ENCODE results near the gene GFPT1. TPM values are rescaled to one million over a fixed set of nuclear protein-coding genes. Genes with fewer than 3 reads are reported as not detected.

GFPT1 gene
- total RNA-seq, 1 donor from 2014 or later, result 30.0 TPM

DNA sequence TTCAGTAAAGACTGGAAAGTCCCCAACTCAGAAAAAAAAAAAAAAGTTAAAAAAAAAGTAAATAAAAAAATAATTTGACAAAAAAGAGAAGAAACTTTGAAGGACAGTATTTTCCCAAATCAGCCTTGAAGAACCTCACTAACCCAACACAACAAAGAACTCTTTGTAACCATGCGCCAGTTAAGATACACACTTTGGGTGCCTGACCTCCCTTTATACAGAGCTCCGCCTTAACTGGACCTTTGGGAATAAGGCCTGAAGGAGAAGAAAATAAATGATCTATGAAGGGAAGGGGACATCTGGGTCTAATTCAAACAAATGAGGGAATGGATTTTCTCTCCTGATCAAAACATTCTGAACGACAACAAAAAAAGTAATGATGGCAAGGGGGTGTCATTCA is 2.2 kb upstream of the GFPT1 start:
- DNase-seq (ENCODE audit: low read depth, low spot score), result no peak
- H3K27me3 Mint-ChIP-seq (ENCODE audit: low read depth), result no peaks in the 10 kb centered on the region
- peaks cover 38% of the 10 kb centered on the region for H3K4me1 Mint-ChIP-seq
- TF ChIP-seq, protein P1, sequence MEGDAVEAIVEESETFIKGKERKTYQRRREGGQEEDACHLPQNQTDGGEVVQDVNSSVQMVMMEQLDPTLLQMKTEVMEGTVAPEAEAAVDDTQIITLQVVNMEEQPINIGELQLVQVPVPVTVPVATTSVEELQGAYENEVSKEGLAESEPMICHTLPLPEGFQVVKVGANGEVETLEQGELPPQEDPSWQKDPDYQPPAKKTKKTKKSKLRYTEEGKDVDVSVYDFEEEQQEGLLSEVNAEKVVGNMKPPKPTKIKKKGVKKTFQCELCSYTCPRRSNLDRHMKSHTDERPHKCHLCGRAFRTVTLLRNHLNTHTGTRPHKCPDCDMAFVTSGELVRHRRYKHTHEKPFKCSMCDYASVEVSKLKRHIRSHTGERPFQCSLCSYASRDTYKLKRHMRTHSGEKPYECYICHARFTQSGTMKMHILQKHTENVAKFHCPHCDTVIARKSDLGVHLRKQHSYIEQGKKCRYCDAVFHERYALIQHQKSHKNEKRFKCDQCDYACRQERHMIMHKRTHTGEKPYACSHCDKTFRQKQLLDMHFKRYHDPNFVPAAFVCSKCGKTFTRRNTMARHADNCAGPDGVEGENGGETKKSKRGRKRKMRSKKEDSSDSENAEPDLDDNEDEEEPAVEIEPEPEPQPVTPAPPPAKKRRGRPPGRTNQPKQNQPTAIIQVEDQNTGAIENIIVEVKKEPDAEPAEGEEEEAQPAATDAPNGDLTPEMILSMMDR (conservative IDR thresholded peaks at IDR 0.05), result no peak
- H3K9me3 Mint-ChIP-seq, result no peaks in the 10 kb centered on the region
- no peak overlapping the region for H3K27ac Mint-ChIP-seq (ENCODE audit: unreplicated experiment)
- H3K4me3 Mint-ChIP-seq, result peak overlapping the region; percentile 49
- peaks cover 6% of the 10 kb centered on the region for H3K36me3 Mint-ChIP-seq (ENCODE audit: low read depth)

DNA sequence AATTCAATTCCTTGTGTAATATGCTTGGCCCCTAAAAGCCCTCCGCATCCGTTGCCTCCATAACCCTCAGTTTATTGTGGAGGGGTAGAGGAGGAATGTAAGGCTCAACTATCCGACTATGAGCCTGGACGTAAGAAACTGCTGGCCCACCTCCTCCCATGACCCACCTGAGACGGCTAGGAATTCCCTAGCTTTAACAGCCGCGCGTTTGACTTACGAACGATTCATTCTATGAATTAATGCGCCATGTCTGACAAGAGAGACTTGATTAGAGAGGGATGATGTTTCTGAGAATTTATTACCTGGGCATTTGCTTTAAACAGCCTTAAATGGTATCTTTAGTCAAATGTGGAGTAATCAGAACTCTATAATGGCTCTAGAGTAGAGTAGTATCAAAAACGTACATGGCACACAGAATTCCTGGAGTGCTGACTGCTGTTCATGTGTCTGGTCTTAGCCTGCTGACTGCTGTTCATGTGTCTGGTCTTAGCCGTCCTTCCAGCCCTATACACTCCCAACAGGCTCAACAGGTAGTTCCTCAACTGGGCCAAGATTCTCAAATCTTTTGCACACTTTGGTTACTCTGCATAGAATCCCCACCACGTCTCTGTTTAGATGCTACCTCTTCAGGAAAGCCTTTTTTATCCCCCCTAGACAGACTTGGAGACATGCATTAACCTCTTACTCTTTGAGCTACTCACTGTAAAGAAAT is 899 bp upstream of the GFPT1 start:
- Mint-ChIP-seq H3K36me3 (ENCODE audit: low read depth) (no peaks in the 10 kb centered on the region), H3K4me3 (peak overlapping the region; percentile 93), H3K4me1 (peaks cover 42% of the 10 kb centered on the region), H3K9me3 (no peaks in the 10 kb centered on the region), H3K27me3 (ENCODE audit: low read depth) (no peaks in the 10 kb centered on the region), H3K27ac (ENCODE audit: unreplicated experiment) (peak overlapping the region; percentile 95)
- DNase-seq (ENCODE audit: low read depth, low spot score), result no peak
- TF ChIP-seq, protein P1 (conservative IDR thresholded peaks at IDR 0.05), result no peak

DNA sequence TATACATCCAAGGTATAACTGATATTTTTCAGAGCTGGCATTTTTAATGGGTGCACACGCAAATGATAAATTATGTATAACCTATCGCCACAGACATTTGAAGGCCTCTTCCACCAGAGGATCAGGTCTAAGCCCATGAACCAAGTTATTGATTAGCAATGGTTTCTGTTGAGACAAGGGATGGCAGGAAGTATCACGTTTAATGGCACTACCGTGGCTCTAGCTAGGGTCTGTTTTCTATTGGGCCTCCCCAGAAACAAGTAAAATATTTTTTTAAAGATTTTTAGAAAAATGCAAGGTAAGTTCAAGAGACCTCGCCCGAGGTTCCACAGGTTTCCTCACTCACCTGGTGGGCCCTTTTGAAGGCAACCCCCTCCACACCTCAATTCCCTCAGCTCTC is 667 bp downstream of the GFPT1 start:
- Mint-ChIP-seq H3K27ac (ENCODE audit: unreplicated experiment) (no peak overlapping the region), H3K4me3 (peak overlapping the region; percentile 93)

DNA sequence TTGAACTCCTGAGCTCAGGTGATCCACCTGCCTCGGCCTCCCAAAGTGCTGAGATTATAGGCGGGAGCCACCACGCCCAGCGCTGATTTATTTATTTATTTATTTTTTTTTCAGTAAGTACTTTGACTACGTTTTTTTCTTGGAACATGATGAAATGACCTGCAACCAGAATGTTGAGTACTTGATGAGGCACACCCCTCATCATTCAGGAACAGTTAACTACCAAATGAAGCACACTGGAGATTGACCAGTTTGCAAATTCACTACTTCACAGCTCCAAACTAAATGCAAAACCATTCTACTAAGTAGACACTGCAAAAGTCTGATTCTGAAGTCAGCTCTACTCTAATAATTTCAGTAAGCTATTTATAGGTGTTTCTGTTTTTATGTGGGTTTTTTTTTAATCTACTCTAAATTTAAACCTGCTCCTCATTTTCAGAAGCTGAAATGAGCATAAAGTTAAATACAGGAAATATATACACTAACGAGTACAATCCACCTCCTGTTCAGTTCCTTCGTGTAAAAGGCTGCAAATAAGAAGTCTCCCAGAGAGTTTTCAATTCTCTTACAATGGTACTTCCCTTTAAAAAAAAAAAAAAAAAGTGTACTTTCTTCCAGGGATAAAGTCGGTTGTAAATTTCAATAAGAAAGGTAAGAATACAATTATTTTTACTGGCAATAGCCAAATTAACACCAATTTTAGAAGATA is 1.4 kb downstream of the GFPT1 start:
- TF ChIP-seq, protein P1 (conservative IDR thresholded peaks at IDR 0.05), result no peak
- peak overlapping the region; percentile 93 for H3K4me3 Mint-ChIP-seq
- peaks cover under 1% of the 10 kb centered on the region for H3K36me3 Mint-ChIP-seq (ENCODE audit: low read depth)
- no peak overlapping the region for H3K27ac Mint-ChIP-seq (ENCODE audit: unreplicated experiment)
- H3K4me1 Mint-ChIP-seq, result peaks cover 43% of the 10 kb centered on the region
- no peaks in the 10 kb centered on the region for H3K9me3 Mint-ChIP-seq
- DNase-seq (ENCODE audit: low read depth, low spot score), result no peak
- no peaks in the 10 kb centered on the region for H3K27me3 Mint-ChIP-seq (ENCODE audit: low read depth)

More for the DNA sequence above, 667 bp downstream of the GFPT1 start:
- no peak for DNase-seq (ENCODE audit: low read depth, low spot score)
- no peaks in the 10 kb centered on the region for H3K9me3 Mint-ChIP-seq
- no peaks in the 10 kb centered on the region for H3K36me3 Mint-ChIP-seq (ENCODE audit: low read depth)
- peaks cover 42% of the 10 kb centered on the region for H3K4me1 Mint-ChIP-seq
- TF ChIP-seq, protein P1 (conservative IDR thresholded peaks at IDR 0.05), result no peak
- no peaks in the 10 kb centered on the region for H3K27me3 Mint-ChIP-seq (ENCODE audit: low read depth)

DNA sequence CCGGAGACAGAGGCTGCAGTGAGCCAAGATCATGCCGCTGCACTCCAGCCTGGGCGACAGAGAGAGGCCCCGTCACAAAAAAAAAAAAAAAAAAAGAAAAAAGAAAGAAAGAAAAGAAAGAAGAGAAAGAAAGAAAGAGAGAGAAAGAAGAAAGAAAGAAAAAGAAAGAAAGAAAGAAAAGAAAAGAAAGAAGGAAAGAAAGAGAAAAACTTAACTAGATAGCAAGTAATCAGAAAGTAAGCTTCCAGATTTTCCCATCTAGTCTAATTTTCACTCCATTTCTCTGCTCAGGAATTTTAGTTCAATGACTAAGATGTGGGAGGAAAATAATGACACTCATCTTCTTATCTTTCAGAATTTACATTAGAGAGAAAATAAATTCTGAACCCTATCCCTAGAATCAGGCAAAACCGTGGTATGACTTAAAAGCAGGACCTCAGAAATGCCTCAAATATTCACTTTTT is 2.4 kb downstream of the GFPT1 start:
- Mint-ChIP-seq H3K27me3 (ENCODE audit: low read depth) (no peaks in the 10 kb centered on the region), H3K36me3 (ENCODE audit: low read depth) (peaks cover 3% of the 10 kb centered on the region), H3K27ac (ENCODE audit: unreplicated experiment) (no peak overlapping the region), H3K4me3 (no peak overlapping the region), H3K9me3 (no peaks in the 10 kb centered on the region), H3K4me1 (peaks cover 40% of the 10 kb centered on the region)
- DNase-seq (ENCODE audit: low read depth, low spot score), result no peak
- TF ChIP-seq, protein P1 (conservative IDR thresholded peaks at IDR 0.05), result no peak

Data from neural crest cell (in vitro differentiated cells).